ENCODE measurements around the gene BBOX1.

GRCh38 chr11:27029966-27030365 lies 10.6 kb upstream of the BBOX1 start:
- no peak for TF ChIP-seq CTCF (IDR thresholded peaks at IDR 0.05)
- no peak for TF ChIP-seq POLR2A (IDR thresholded peaks at IDR 0.05)

Data from thyroid gland (tissue), 4 donors.